Fibroblast of peridontal ligament (primary cell): ENCODE data around the gene GXYLT1.
"Not testable (repeated sequence)": the region's sequence is repeated elsewhere in the genome, so short reads cannot be mapped to it uniquely, and the experiment has no call there.

Experiments used
- DNase-seq: peaks from one replicate; pipeline ENCODE4 v3.0.0-alpha.2; 2010; ENCODE audit errors: extremely low read depth

The GXYLT1 gene

GRCh38 chr12:42144408-42145196 lies at the start of gene GXYLT1:
Gene GXYLT1, minus strand, starts transcription at chr12:42144874. Its CDS starts 228 bp downstream, at chr12:42144646.
- peak; percentile 86 for DNase-seq

GRCh38 chr12:42192686-42193085 lies 48.0 kb upstream of the GXYLT1 start:
- no peak for DNase-seq

GRCh38 chr12:42192258-42192657 lies 47.6 kb upstream of the GXYLT1 start:
- no peak for DNase-seq

- no peak for DNase-seq
These were observed 45.7 kb upstream of the GXYLT1 start for GRCh38 chr12:42190376-42190775.

- DNase-seq: not testable (repeated sequence)
These were observed 43.6 kb upstream of the GXYLT1 start for GRCh38 chr12:42188275-42188674.

- no peak for DNase-seq
These were observed 43.1 kb upstream of the GXYLT1 start for GRCh38 chr12:42187799-42188198.

- DNase-seq: no peak
These were observed 42.1 kb upstream of the GXYLT1 start for GRCh38 chr12:42186793-42187192.

GRCh38 chr12:42182394-42182793 lies 37.7 kb upstream of the GXYLT1 start:
- DNase-seq: no peak

GRCh38 chr12:42180990-42181596 lies 36.4 kb upstream of the GXYLT1 start:
- peak; percentile 13 for DNase-seq

GRCh38 chr12:42178101-42178500 lies 33.4 kb upstream of the GXYLT1 start:
- DNase-seq: no peak

GRCh38 chr12:42174978-42175377 lies 30.3 kb upstream of the GXYLT1 start:
- no peak for DNase-seq

GRCh38 chr12:42173961-42174521 lies 29.4 kb upstream of the GXYLT1 start:
- no peak for DNase-seq

- DNase-seq: no peak
These were observed 28.0 kb upstream of the GXYLT1 start for GRCh38 chr12:42172441-42173210.

GRCh38 chr12:42167711-42168110 lies 23.0 kb upstream of the GXYLT1 start:
- DNase-seq: no peak

GRCh38 chr12:42166501-42166900 lies 21.8 kb upstream of the GXYLT1 start:
- peak; percentile 68 for DNase-seq

GRCh38 chr12:42163913-42164312 lies 19.2 kb upstream of the GXYLT1 start:
- DNase-seq: no peak

GRCh38 chr12:42162965-42163364 lies 18.3 kb upstream of the GXYLT1 start:
- peak; percentile 65 for DNase-seq

GRCh38 chr12:42162193-42162592 lies 17.5 kb upstream of the GXYLT1 start:
- peak; percentile 38 for DNase-seq

GRCh38 chr12:42161529-42161928 lies 16.9 kb upstream of the GXYLT1 start:
- DNase-seq: no peak

GRCh38 chr12:42156232-42156631 lies 11.6 kb upstream of the GXYLT1 start:
- DNase-seq: no peak

GRCh38 chr12:42145552-42146215 lies 1.0 kb upstream of the GXYLT1 start:
- no peak for DNase-seq

GRCh38 chr12:42145197-42145549 lies 499 bp upstream of the GXYLT1 start:
- no peak for DNase-seq
